Loucy (cell line): Measurements from ENCODE around the gene CAPN3.
"Not testable (repeated sequence)": the region's sequence is repeated elsewhere in the genome, so short reads cannot be mapped to it uniquely, and the experiment has no call there.

Experiments
- H2AFZ ChIP-seq: fragments of 200-600 bp; sonication (generic); 2 replicates; pipeline ENCODE4 v1.6.0; 2016; ENCODE audit warnings: antibody characterized with exemption, mild to moderate bottlenecking, low read length, moderate library complexity
- H3F3A ChIP-seq: fragments of 200-600 bp; 2 replicates; pipeline ENCODE4 v1.6.0; 2016; ENCODE audit warnings: antibody characterized with exemption, low read depth, mild to moderate bottlenecking
- H3K27me3 ChIP-seq: fragments of 200-600 bp; sonication (generic); 2 replicates; pipeline ENCODE4 v1.6.1; 2014; ENCODE audit warnings: low read length, mild to moderate bottlenecking; ENCODE audit not compliant: insufficient read depth, poor library complexity, severe bottlenecking
- H3K36me3 ChIP-seq: fragments of 200-600 bp; sonication (generic); 2 replicates; pipeline ENCODE4 v1.6.1; 2016; ENCODE audit warnings: low read length; ENCODE audit not compliant: insufficient read depth
- H3K4me1 ChIP-seq: fragments of 200-600 bp; sonication (generic); 2 replicates; pipeline ENCODE4 v1.5.1; 2014; ENCODE audit warnings: low read length, mild to moderate bottlenecking; ENCODE audit not compliant: insufficient read depth, poor library complexity, severe bottlenecking
- H3K4me2 ChIP-seq: fragments of 200-600 bp; sonication (generic); 2 replicates; pipeline ENCODE4 v1.6.0; 2014; ENCODE audit warnings: antibody characterized with exemption, low read length, low read depth, mild to moderate bottlenecking; ENCODE audit not compliant: poor library complexity, severe bottlenecking
- H3K4me3 ChIP-seq: fragments of 200-600 bp; sonication (generic); 2 replicates; pipeline ENCODE4 v1.5.1; 2014; ENCODE audit warnings: low read length, mild to moderate bottlenecking, mixed read lengths; ENCODE audit not compliant: poor library complexity, severe bottlenecking
- H3K79me2 ChIP-seq: fragments of 200-600 bp; sonication (generic); 2 replicates; pipeline ENCODE4 v1.6.1; 2014; ENCODE audit warnings: low read length; ENCODE audit not compliant: insufficient read depth
- H3K9ac ChIP-seq: fragments of 200-600 bp; sonication (generic); 2 replicates; pipeline ENCODE4 v1.6.0; 2014; ENCODE audit warnings: mild to moderate bottlenecking, low read depth, low read length, moderate library complexity; ENCODE audit not compliant: poor library complexity, severe bottlenecking
- H3K9me2 ChIP-seq: fragments of 200-600 bp; sonication (generic); replicated peaks from 2 replicates; pipeline ENCODE4 v1.6.1; 2016; ENCODE audit warnings: low read depth, low read length, mixed read lengths
- H3K9me3 ChIP-seq: fragments of 200-600 bp; sonication (generic); 2 replicates; pipeline ENCODE4 v1.6.1; 2014; ENCODE audit warnings: mild to moderate bottlenecking, antibody characterized with exemption, low read length, low read depth; ENCODE audit not compliant: insufficient read depth
- H4K20me1 ChIP-seq: fragments of 200-600 bp; sonication (generic); 2 replicates; pipeline ENCODE4 v1.6.0; 2014; ENCODE audit warnings: antibody characterized with exemption, low read length, mild to moderate bottlenecking; ENCODE audit not compliant: insufficient read depth, poor library complexity, severe bottlenecking
- CTCF ChIP-seq: fragments of 200-600 bp; sonication (generic); conservative IDR thresholded peaks from 2 replicates; pipeline ENCODE4 v1.5.1; 2014; ENCODE audit warnings: mild to moderate bottlenecking, antibody characterized with exemption, low read length
- EZH2phosphoT487 ChIP-seq: fragments of 200-600 bp; IDR thresholded peaks from 2 replicates; pipeline ENCODE4 v1.6.1; 2018; ENCODE audit warnings: antibody characterized with exemption, mild to moderate bottlenecking, moderate library complexity, borderline replicate concordance

Gene CAPN3

GRCh38 chr15:42315521-42315920 is 43.8 kb upstream of the CAPN3 start:
- H3K4me1 ChIP-seq: no peaks in the 10 kb centered on the region
- no peak overlapping the region for H3K4me3 ChIP-seq
- no peaks in the 10 kb centered on the region for H4K20me1 ChIP-seq
- H3K79me2 ChIP-seq: no peaks in the 10 kb centered on the region
- H3K36me3 ChIP-seq: no peaks in the 10 kb centered on the region
- no peak for TF ChIP-seq CTCF
- no peak for TF ChIP-seq EZH2phosphoT487
- no peak overlapping the region for H2AFZ ChIP-seq
- H3K9me3 ChIP-seq: no peaks in the 10 kb centered on the region
- H3K9me2 ChIP-seq: no peaks in the 10 kb centered on the region
- no peaks in the 10 kb centered on the region for H3K27me3 ChIP-seq
- H3K9ac ChIP-seq: no peak overlapping the region
- H3F3A ChIP-seq: no peaks in the 10 kb centered on the region
- H3K4me2 ChIP-seq: no peak overlapping the region

GRCh38 chr15:42316282-42316805 is 43.0 kb upstream of the CAPN3 start:
- H3K36me3 ChIP-seq, H4K20me1 ChIP-seq, H2AFZ ChIP-seq: not testable (repeated sequence)

GRCh38 chr15:42319206-42319605 is 40.1 kb upstream of the CAPN3 start:
- Histone ChIP-seq H3K36me3 (no peaks in the 10 kb centered on the region), H3K4me2 (no peak overlapping the region), H3K4me3 (no peak overlapping the region), H3K9ac (no peak overlapping the region), H2AFZ (no peak overlapping the region), H4K20me1 (no peaks in the 10 kb centered on the region), H3K9me2 (no peaks in the 10 kb centered on the region), H3K79me2 (no peaks in the 10 kb centered on the region), H3K4me1 (no peaks in the 10 kb centered on the region), H3F3A (no peaks in the 10 kb centered on the region), H3K27me3 (no peaks in the 10 kb centered on the region), H3K9me3 (no peaks in the 10 kb centered on the region)
- TF ChIP-seq CTCF: no peak

More at GRCh38 chr15:42316282-42316805, 43.0 kb upstream of the CAPN3 start:
- not testable (repeated sequence) for H3F3A ChIP-seq, H3K27me3 ChIP-seq, H3K9me2 ChIP-seq, H3K4me1 ChIP-seq, H3K9me3 ChIP-seq, H3K9ac ChIP-seq, H3K4me2 ChIP-seq, H3K4me3 ChIP-seq, H3K79me2 ChIP-seq

- Histone ChIP-seq H3K36me3 (no peaks in the 10 kb centered on the region), H3K9me2 (no peaks in the 10 kb centered on the region), H3K79me2 (no peaks in the 10 kb centered on the region), H3K27me3 (no peaks in the 10 kb centered on the region), H3F3A (no peaks in the 10 kb centered on the region), H3K4me2 (no peak overlapping the region), H3K4me1 (no peaks in the 10 kb centered on the region), H4K20me1 (no peaks in the 10 kb centered on the region), H3K4me3 (no peak overlapping the region), H3K9ac (no peak overlapping the region), H3K9me3 (no peaks in the 10 kb centered on the region), H2AFZ (no peak overlapping the region)
- no peak for TF ChIP-seq EZH2phosphoT487
- TF ChIP-seq CTCF: no peak
Measured at GRCh38 chr15:42324308-42324707, 35.0 kb upstream of the CAPN3 start.
